Fibroblast of peridontal ligament (primary cell): ENCODE data around the gene WNK4.

Experiments
- DNase-seq: peaks from one replicate; pipeline ENCODE4 v3.0.0-alpha.2; 2010; ENCODE audit errors: extremely low read depth

WNK4 gene

GRCh38 chr17:42772945-42773289 is 7.5 kb upstream of the WNK4 start:
- DNase-seq: no peak

GRCh38 chr17:42773290-42774035 is 6.9 kb upstream of the WNK4 start, which contains the start of gene VPS25:
VPS25 (plus strand) TSS chr17:42773449; CDS start chr17:42773476, 27 bp downstream.
- DNase-seq: peak; percentile 84

GRCh38 chr17:42774066-42774745 is 6.2 kb upstream of the WNK4 start:
- DNase-seq: no peak

- DNase-seq: no peak
Observed at GRCh38 chr17:42775534-42776098, 4.8 kb upstream of the WNK4 start.

- DNase-seq: no peak
Observed at GRCh38 chr17:42778570-42778969, 1.8 kb upstream of the WNK4 start.

- no peak for DNase-seq
Observed at GRCh38 chr17:42779304-42779935, 990 bp upstream of the WNK4 start.

- DNase-seq: no peak
Observed at GRCh38 chr17:42780851-42781638, 635 bp downstream of the WNK4 start.

GRCh38 chr17:42781639-42782165 is 1.3 kb downstream of the WNK4 start:
- DNase-seq: no peak

GRCh38 chr17:42782166-42783061 is 2.0 kb downstream of the WNK4 start:
- no peak for DNase-seq

GRCh38 chr17:42783062-42783790 is 2.8 kb downstream of the WNK4 start:
- no peak for DNase-seq

GRCh38 chr17:42783791-42784138 is 3.4 kb downstream of the WNK4 start:
- no peak for DNase-seq

- no peak for DNase-seq
Observed at GRCh38 chr17:42784409-42784808, 4.0 kb downstream of the WNK4 start.

- DNase-seq: no peak
Observed at GRCh38 chr17:42784811-42785592, 4.6 kb downstream of the WNK4 start.

GRCh38 chr17:42787266-42787665 is 6.9 kb downstream of the WNK4 start:
- no peak for DNase-seq

GRCh38 chr17:42791948-42792347 is 11.5 kb downstream of the WNK4 start:
- DNase-seq: no peak

GRCh38 chr17:42792545-42792944 is 12.1 kb downstream of the WNK4 start:
- DNase-seq: no peak

GRCh38 chr17:42795061-42795460 is 14.7 kb downstream of the WNK4 start:
- no peak for DNase-seq

- DNase-seq: no peak
Observed at GRCh38 chr17:42795465-42795864, 15.1 kb downstream of the WNK4 start.
